ENCODE results near the gene EOMES. TPM values are rescaled to one million over a fixed set of nuclear protein-coding genes. Genes with fewer than 3 reads are reported as not detected.

EOMES gene
- total and polyA plus RNA-seq, 2 donors (not counting 3 experiments of a cell fraction or from before 2014, with no cell fraction given): not detected

- Histone ChIP-seq H3K79me2 (ENCODE audit: control insufficient read depth, insufficient read depth, low read length) (no peaks in the 10 kb centered on the region), H3K4me3 (replicated peaks in 1 of 3; ENCODE audit: insufficient read depth in 1 of 3, low read depth in 1 of 3, low read length in 3 of 3) (no peak overlapping the region), H2AFZ (ENCODE audit: low read depth, low read length) (no peak overlapping the region), H3K27ac (ENCODE audit: insufficient read depth, low read depth, low read length) (no peak overlapping the region), H3K27me3 (ENCODE audit: control insufficient read depth in 2 of 2, insufficient read depth in 2 of 2, low read length in 2 of 2) (peaks cover 0 to 2% of the 10 kb centered on the region in 2 experiments), H3K9me3 (replicated peaks; ENCODE audit: control insufficient read depth, insufficient read depth, low read length) (no peaks in the 10 kb centered on the region), H3K4me1 (ENCODE audit: control insufficient read depth, extremely low read depth, insufficient read depth, low read length) (no peaks in the 10 kb centered on the region), H3K36me3 (ENCODE audit: control insufficient read depth in 2 of 2, extremely low read depth in 1 of 2, insufficient read depth in 2 of 2, low read length in 2 of 2) (no peaks in the 10 kb centered on the region), H4K20me1 (replicated peaks; ENCODE audit: control insufficient read depth, extremely low read depth, insufficient read depth, low read length) (no peaks in the 10 kb centered on the region), H3K9ac (replicated peaks; ENCODE audit: extremely low read depth, insufficient read depth, low read length) (no peak overlapping the region), H3K4me2 (ENCODE audit: insufficient read depth, low read length) (no peak overlapping the region), H3K9me1 (replicated peaks; ENCODE audit: control insufficient read depth, extremely low read depth, insufficient read depth, low read length) (no peaks in the 10 kb centered on the region)
- TF ChIP-seq CTCF (IDR thresholded peaks at IDR 0.05; ENCODE audit: extremely low read depth in 1 of 2, insufficient read depth in 1 of 2, low read depth in 1 of 2, low read length in 2 of 2) (no peak), MYC (IDR thresholded peaks at IDR 0.05; ENCODE audit: low read depth, low read length) (no peak), GATA2 (IDR thresholded peaks at IDR 0.05; ENCODE audit: insufficient read depth, insufficient read length, low read depth, low read length) (no peak), FOS (IDR thresholded peaks at IDR 0.05; ENCODE audit: borderline replicate concordance, insufficient read depth, low read length) (no peak), JUN (IDR thresholded peaks at IDR 0.05; ENCODE audit: borderline replicate concordance, insufficient read depth, insufficient read length, low read depth) (no peak), POLR2AphosphoS5 (IDR thresholded peaks at IDR 0.05; ENCODE audit: insufficient read depth, low read depth, low read length) (no peak), EZH2 (IDR thresholded peaks at IDR 0.05; ENCODE audit: borderline replicate concordance, low read depth, low read length, severe bottlenecking) (no peak), POLR2A (IDR thresholded peaks at IDR 0.05; ENCODE audit: low read depth, low read length) (no peak), MAX (IDR thresholded peaks at IDR 0.05; ENCODE audit: insufficient read depth, insufficient read length) (no peak)
- ChIA-PET CTCF (interaction anchor here (1.3 kb wide), 1 partner anchor 24 kb away, joined by 4 read pairs; no protein-coding TSS in a partner anchor), POLR2A (no interaction called here)
- dilution Hi-C loops (cut with MboI; ENCODE audit: extremely low pct_ligation_motif_present, low sequenced_read_pairs) (no loop called here), intact Hi-C loops (cut with micrococcal nuclease) (no loop called here)
- no peak for DNase-seq (ENCODE audit: low read depth, low spot score)
- no TSS peak for BruUV-seq (replicated peaks)
- no peak for FAIRE-seq
Measured at GRCh38 chr3:27688053-27688452, 34.1 kb downstream of the EOMES start.

All from endothelial cell of umbilical vein (primary cell).